Esophagus muscularis mucosa (tissue), 4 donors: ENCODE data around the gene EPB41. TPM values are rescaled to one million over a fixed set of nuclear protein-coding genes. Genes with fewer than 3 reads are reported as not detected.

Source experiments
- DNase-seq: peaks from one replicate; pipeline ENCODE4 v3.0.0-alpha.2; 2017; ENCODE audit errors: extremely low spot score
- H3K27ac ChIP-seq, 4 donors: fragments of 200-600 bp; sonication (generic); replicated peaks in 1 of 4; 1 replicate in 3 of 4; 2 replicates in 1 of 4; pipeline ENCODE4 v1.5.1; 2016 to 2019; ENCODE audit warnings: mild to moderate bottlenecking in 1 of 4
- H3K27me3 ChIP-seq, 4 donors: fragments of 200-600 bp; sonication (generic); one replicate each; pipeline versions ENCODE4 v1.5.1 to v1.6.0; 2016 to 2019
- H3K36me3 ChIP-seq, 4 donors: fragments of 200-600 bp; sonication (generic); one replicate each; pipeline ENCODE4 v1.5.1; 2016 to 2019
- H3K4me1 ChIP-seq, 4 donors: fragments of 200-600 bp; sonication (generic); one replicate each; pipeline ENCODE4 v1.5.1; 2016 to 2019
- H3K4me3 ChIP-seq, 4 donors: fragments of 200-600 bp; sonication (generic); 1 replicate in 2 of 4; 2 replicates in 2 of 4; pipeline ENCODE4 v1.5.1; 2016 to 2019; ENCODE audit warnings: mild to moderate bottlenecking in 4 of 4, moderate library complexity in 1 of 4
- H3K9me3 ChIP-seq, 4 donors: fragments of 200-600 bp; sonication (generic); 1 replicate in 3 of 4; 2 replicates in 1 of 4; pipeline ENCODE4 v1.5.1; 2016 to 2019
- CTCF ChIP-seq, 3 experiments: fragments of 200-600 bp in 2 of 3; fragments of 450-650 bp in 1 of 3; sonication (generic) in 2 of 3; IDR thresholded peaks; one replicate each; pipeline ENCODE4 v1.5.1; 2017 to 2019; ENCODE audit warnings: antibody characterized with exemption in 3 of 3, mild to moderate bottlenecking in 2 of 3, moderate library complexity in 1 of 3
- EP300 ChIP-seq: sonication (generic); formaldehyde crosslinking; IDR thresholded peaks from one replicate; pipeline ENCODE4 v1.6.1; 2017; ENCODE audit warnings: antibody characterized with exemption
- POLR2A ChIP-seq: fragments of 450-650 bp; IDR thresholded peaks from one replicate; pipeline ENCODE4 v1.6.1; 2017; ENCODE audit warnings: antibody characterized with exemption, moderate library complexity, mild to moderate bottlenecking, low read depth
- POLR2AphosphoS5 ChIP-seq, 2 donors: sonication (generic); formaldehyde crosslinking; IDR thresholded peaks; one replicate each; pipeline ENCODE4 v1.6.1; 2017; ENCODE audit warnings: antibody characterized with exemption in 2 of 2
- WGBS: methylation state at CpG from one replicate; pipeline ENCODE4 v1.1.5; 2018; 5-methylcytosine and 5-hydroxymethylcytosine counted together
- intact Hi-C: fragments of 100-400 bp; cut with DNase I; formaldehyde crosslinking; loops from one replicate; pipeline ENCODE4 v1.15.1; 2023
- total RNA-seq, 4 donors: library from RNA; depleted of rRNA; stranded (reverse); fragments of >200 nt; gene quantifications; one replicate each; pipeline versions ENCODE4 v1.1.0 to v1.2.1, GENCODE V29; 2016

EPB41 gene
- total RNA-seq, 4 donors from 2014 or later: 18.2 to 24.6 (median 18.5) TPM

- no peaks in the 10 kb centered on the region for H3K9me3 ChIP-seq
- 77% methylated on average over 3 of the region's 3 CpGs for WGBS
- peaks cover 6 to 11% (median 9%) of the 10 kb centered on the region in 4 donors for H3K4me1 ChIP-seq
- TF ChIP-seq EP300 (no peak), POLR2AphosphoS5 (IDR thresholded peaks at IDR 0.05) (no peak), CTCF (IDR thresholded peaks at IDR 0.05) (no peak), POLR2A (no peak)
- H3K27ac ChIP-seq: no peak overlapping the region
- H3K36me3 ChIP-seq: no peaks in the 10 kb centered on the region
- H3K4me3 ChIP-seq: no peak overlapping the region
- no peak for DNase-seq
- no peaks in the 10 kb centered on the region for H3K27me3 ChIP-seq
- intact Hi-C loops: no loop called here
Observed at GRCh38 chr1:28981210-28981609, 66.8 kb downstream of the EPB41 start.

GRCh38 chr1:28982198-28982597, 67.8 kb downstream of the EPB41 start:
- intact Hi-C loops: no loop called here

DNA sequence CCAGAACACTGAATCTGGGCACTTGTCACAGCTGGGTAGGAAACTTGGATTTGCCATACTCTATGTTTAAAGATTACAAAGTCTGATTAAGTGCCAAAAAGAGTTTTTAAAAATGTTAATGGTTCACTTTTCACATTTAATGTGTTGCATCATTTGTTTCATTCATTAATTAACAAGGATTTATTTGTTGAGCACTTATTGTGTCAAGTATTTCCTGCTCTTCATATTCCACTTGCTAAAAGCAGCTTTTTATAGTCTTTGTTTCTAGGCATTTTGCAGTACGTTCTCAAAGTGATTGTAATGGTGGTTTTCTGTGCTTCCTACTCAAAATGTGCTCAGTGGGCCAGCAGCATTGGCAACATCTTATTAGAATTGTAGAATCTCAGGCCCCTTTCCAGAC, 68.7 kb downstream of the EPB41 start:
- Histone ChIP-seq H3K4me1 (peaks cover 6 to 9% (median 7%) of the 10 kb centered on the region in 4 donors), H3K27ac (no peak overlapping the region), H3K36me3 (peaks cover 0 to 8% (median 4%) of the 10 kb centered on the region in 4 donors), H3K27me3 (no peaks in the 10 kb centered on the region), H3K9me3 (no peaks in the 10 kb centered on the region), H3K4me3 (no peak overlapping the region)
- no peak for DNase-seq
- 85% methylated on average over 1 of the region's 1 CpG for WGBS
- TF ChIP-seq POLR2A (no peak), EP300 (no peak), CTCF (IDR thresholded peaks at IDR 0.05) (no peak), POLR2AphosphoS5 (IDR thresholded peaks at IDR 0.05) (no peak)
- intact Hi-C loops: no loop called here

More at GRCh38 chr1:28982198-28982597, 67.8 kb downstream of the EPB41 start:
- H3K4me1 ChIP-seq: peaks cover 6 to 11% (median 9%) of the 10 kb centered on the region in 4 donors
- H3K27me3 ChIP-seq: no peaks in the 10 kb centered on the region
- WGBS: 100% methylated on average over 6 of the region's 6 CpGs
- H3K36me3 ChIP-seq: no peaks in the 10 kb centered on the region
- DNase-seq: no peak
- TF ChIP-seq POLR2AphosphoS5 (IDR thresholded peaks at IDR 0.05): no peak
- no peak for TF ChIP-seq CTCF (IDR thresholded peaks at IDR 0.05)
- TF ChIP-seq EP300: no peak
- TF ChIP-seq POLR2A: no peak
- H3K9me3 ChIP-seq: no peaks in the 10 kb centered on the region
- H3K27ac ChIP-seq: no peak overlapping the region
- H3K4me3 ChIP-seq: no peak overlapping the region

DNA sequence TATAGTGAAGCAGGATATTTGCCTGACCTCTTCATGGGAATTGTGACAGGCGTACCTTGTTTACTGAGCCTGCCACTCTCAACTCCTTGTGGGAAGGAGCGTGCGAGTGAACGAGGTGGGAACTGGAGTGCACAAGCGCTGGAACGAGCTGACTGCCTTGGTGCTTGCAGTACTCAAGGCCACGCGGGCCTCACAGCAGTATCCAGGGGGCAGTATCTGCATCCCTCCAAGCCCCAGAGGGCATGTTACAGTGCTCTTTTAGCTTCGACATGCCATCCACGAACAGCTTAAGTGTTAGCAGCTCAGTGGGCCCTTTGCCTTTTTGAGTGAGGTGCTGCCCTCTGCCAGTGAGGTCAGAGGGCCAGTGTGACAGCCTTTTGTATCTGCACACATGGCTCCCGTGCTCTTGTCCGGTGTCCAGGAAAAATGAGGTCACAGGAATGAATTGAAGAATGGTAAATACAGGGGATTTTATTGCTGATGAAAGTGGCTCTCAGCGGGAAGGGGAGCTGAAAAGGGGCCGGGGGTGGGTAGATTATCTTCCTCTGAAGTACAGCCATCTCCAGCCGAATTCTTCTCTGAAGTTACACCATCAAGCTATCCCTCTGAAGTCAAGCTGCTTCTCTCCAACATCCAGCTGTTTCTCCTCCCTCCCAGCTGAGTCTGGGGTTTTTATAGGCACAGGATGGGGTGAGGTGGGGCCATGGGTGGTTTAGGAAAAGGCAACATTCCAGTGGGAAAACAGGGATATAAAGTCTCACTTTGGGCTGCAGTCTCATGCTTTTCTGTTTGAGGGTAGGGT, 69.3 kb downstream of the EPB41 start:
- Histone ChIP-seq H3K4me3 (no peak overlapping the region), H3K9me3 (no peaks in the 10 kb centered on the region), H3K4me1 (peaks cover 6 to 9% (median 7%) of the 10 kb centered on the region in 4 donors), H3K36me3 (peaks cover 0 to 12% (median 5%) of the 10 kb centered on the region in 4 donors), H3K27me3 (no peaks in the 10 kb centered on the region), H3K27ac (no peak overlapping the region)
- TF ChIP-seq POLR2AphosphoS5 (IDR thresholded peaks at IDR 0.05): no peak
- peak in 1 of 3 experiments; percentile 9 for TF ChIP-seq CTCF (IDR thresholded peaks at IDR 0.05)
- no peak for TF ChIP-seq POLR2A
- no peak for TF ChIP-seq EP300
- no peak for DNase-seq
- intact Hi-C loops: no loop called here
- 90% methylated on average over 14 of the region's 15 CpGs for WGBS
